ENCODE measurements around the gene HIRIP3.

- no peak for TF ChIP-seq CTCF (IDR thresholded peaks at IDR 0.05; ENCODE audit: borderline replicate concordance, extremely low read depth, low read length, poor library complexity, severe bottlenecking)
- no peak for TF ChIP-seq EZH2 (IDR thresholded peaks at IDR 0.05; ENCODE audit: borderline replicate concordance, low read depth, low read length, severe bottlenecking)
Observed at GRCh38 chr16:30003670-30004423, 8.4 kb upstream of the HIRIP3 start.

Measured in DND-41 (cell line).